ENCODE data around the gene ZNF821.

GRCh38 chr16:71811261-71811803, 72.7 kb downstream of the ZNF821 start:
- no peak for TF ChIP-seq TAF1 (IDR thresholded peaks at IDR 0.05; ENCODE audit: borderline replicate concordance, insufficient read depth, low read length)
- no peak for TF ChIP-seq POLR2AphosphoS5 (IDR thresholded peaks at IDR 0.05; ENCODE audit: low read depth, low read length)
- no peak for TF ChIP-seq SIN3A (IDR thresholded peaks at IDR 0.05; ENCODE audit: borderline replicate concordance, insufficient read depth, low read length)
